ENCODE data around the gene MYO18B.

The MYO18B gene

DNA sequence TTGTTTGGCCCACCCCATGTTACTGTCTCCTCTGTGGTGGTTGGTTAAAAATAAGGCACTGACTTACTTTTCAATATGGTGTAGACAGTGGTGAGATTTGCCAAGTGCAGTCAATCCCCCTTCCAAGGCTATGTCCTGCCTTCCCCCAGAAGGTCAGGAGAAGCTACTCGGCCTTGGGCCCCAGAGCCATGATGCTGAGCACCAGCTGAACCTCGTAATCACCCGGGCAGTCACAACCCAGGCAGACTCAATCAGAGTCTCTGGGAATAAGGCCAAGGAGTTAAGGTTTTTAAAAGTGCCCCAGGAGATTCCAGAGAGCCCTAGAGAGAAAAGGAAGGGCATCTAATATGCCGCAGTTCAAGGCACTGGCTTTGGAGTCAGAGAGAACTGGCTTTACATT, 23.8 kb downstream of the MYO18B start:
- in situ Hi-C loops (cut with MboI; ENCODE audit: low sequenced_read_pairs, unreplicated experiment) = no loop called here

DNA sequence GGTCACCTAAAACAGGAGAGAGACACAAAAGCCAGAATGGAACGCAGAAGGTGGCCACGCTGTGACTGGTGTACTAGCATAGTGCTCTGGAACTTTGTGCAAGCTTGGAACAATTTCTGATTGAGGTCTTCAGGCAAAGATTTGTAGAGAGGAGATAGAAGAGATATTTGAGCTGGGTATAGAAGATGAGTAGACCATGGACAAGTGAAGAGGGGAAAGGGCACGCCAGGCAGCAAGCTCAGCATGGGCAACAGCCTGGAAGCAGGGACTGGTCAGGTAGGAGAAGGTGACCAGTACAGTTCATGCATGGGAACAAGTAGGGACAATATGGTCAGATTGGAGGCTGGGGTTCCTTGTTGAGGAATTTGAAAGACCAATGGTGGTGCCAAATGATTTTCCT, 24.4 kb downstream of the MYO18B start:
- in situ Hi-C loops (cut with MboI; ENCODE audit: low sequenced_read_pairs, unreplicated experiment) = no loop called here
- TF ChIP-seq, protein P1, sequence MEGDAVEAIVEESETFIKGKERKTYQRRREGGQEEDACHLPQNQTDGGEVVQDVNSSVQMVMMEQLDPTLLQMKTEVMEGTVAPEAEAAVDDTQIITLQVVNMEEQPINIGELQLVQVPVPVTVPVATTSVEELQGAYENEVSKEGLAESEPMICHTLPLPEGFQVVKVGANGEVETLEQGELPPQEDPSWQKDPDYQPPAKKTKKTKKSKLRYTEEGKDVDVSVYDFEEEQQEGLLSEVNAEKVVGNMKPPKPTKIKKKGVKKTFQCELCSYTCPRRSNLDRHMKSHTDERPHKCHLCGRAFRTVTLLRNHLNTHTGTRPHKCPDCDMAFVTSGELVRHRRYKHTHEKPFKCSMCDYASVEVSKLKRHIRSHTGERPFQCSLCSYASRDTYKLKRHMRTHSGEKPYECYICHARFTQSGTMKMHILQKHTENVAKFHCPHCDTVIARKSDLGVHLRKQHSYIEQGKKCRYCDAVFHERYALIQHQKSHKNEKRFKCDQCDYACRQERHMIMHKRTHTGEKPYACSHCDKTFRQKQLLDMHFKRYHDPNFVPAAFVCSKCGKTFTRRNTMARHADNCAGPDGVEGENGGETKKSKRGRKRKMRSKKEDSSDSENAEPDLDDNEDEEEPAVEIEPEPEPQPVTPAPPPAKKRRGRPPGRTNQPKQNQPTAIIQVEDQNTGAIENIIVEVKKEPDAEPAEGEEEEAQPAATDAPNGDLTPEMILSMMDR (IDR thresholded peaks at IDR 0.05; ENCODE audit: borderline replicate concordance, control extremely low read depth, extremely low read depth, insufficient read depth, missing control alignments) = no peak
- DNase-seq (ENCODE audit: low spot score) = no peak

More for the DNA sequence above, 23.8 kb downstream of the MYO18B start:
- TF ChIP-seq, protein P1 (IDR thresholded peaks at IDR 0.05; ENCODE audit: borderline replicate concordance, control extremely low read depth, extremely low read depth, insufficient read depth, missing control alignments) = no peak
- DNase-seq (ENCODE audit: low spot score) = no peak

DNA sequence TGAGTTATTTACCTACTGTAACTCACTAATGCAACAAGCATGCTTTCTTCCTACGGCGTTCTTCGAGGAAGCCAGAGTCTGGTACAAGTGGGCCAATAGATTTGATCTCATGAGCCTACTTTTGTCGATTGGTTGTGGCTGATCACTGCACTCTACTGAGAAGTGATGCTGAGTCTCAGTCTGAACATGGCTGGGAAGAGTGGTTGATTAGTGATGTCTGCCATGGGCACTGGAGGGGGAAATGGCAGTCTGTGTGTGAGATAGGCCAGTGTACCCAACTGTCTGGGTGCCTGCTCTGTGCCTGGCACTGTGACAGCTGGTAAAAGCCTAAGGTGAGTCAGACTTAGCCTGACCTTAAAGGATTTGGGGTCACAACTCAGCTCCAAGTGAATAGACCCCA, 28.3 kb downstream of the MYO18B start:
- no peak for DNase-seq (ENCODE audit: low spot score)
- in situ Hi-C loops (cut with MboI; ENCODE audit: low sequenced_read_pairs, unreplicated experiment) = loop anchor here (10.0 kb wide), 2 partner anchors 296 to 564 kb away; no protein-coding TSS in a partner anchor
- TF ChIP-seq, protein P1 (IDR thresholded peaks at IDR 0.05; ENCODE audit: borderline replicate concordance, control extremely low read depth, extremely low read depth, insufficient read depth, missing control alignments) = no peak

DNA sequence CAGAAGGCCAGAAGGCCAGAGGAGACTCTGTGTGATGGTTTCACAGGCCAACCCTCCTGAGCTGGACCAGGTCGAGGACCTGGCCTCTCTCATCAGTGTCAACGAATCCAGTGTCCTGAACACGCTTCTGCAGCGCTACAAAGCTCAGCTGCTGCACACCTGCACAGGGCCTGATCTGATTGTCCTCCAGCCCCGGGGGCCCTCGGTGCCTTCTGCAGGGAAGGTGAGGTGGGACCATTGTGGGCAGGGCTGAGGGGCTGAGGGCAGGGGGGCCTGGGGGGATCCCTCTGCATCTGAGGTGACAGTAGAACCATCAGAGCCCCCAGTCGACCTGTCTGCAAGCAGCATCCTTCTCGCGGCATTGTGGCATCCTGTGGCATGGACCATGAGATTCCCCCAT, 30.3 kb downstream of the MYO18B start:
- TF ChIP-seq, protein P1 (IDR thresholded peaks at IDR 0.05; ENCODE audit: borderline replicate concordance, control extremely low read depth, extremely low read depth, insufficient read depth, missing control alignments) = no peak
- DNase-seq (ENCODE audit: low spot score) = no peak
- in situ Hi-C loops (cut with MboI; ENCODE audit: low sequenced_read_pairs, unreplicated experiment) = loop anchor here (10.0 kb wide), 2 partner anchors 297 to 563 kb away; no protein-coding TSS in a partner anchor

DNA sequence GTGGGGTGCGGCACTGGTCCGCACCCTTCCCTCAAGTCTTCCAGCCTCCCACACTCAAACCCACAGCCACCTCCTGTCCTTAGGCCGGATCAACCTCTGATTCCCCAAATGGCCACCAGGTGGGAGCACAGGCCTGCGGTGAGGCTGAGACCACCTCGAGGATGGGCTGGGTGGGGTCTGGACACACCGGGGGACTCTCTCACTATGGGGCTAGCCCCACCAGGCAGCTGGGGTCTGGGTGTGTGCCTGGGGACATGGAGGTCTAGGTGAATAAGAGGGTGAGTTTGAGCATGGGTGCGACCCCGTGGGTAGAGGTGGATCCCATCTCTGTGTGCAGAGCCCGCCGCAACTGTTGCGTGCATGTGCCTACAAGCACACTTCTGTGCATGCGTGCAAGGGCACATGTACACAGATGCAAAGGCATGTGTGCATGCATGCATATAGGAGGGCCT, 32.6 kb downstream of the MYO18B start:
- in situ Hi-C loops (cut with MboI; ENCODE audit: low sequenced_read_pairs, unreplicated experiment) = loop anchor here (10.0 kb wide), 2 partner anchors 300 to 560 kb away; no protein-coding TSS in a partner anchor
- peak; percentile 59 for DNase-seq (ENCODE audit: low spot score)
- TF ChIP-seq, protein P1 (IDR thresholded peaks at IDR 0.05; ENCODE audit: borderline replicate concordance, control extremely low read depth, extremely low read depth, insufficient read depth, missing control alignments) = peak; percentile 28

DNA sequence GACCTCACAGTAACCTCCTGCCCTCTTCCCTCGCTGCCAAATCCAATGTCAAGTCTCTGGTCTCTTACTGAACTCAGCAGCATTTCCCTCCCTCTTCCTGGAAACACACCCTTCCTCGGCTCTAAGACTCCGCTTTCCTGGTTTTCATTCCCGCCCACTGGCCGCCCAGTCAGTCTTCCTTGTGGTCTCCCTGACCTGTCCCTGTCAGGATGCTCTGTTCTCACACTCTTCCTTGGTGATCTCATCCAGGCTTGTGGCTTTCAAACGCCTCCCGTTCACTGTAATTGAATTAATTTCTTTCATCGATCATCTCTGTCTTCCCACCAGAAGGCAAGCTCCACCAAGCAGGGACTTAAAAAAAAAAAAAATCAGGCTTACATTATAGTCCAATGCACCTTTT, 33.5 kb downstream of the MYO18B start:
- TF ChIP-seq, protein P1 (IDR thresholded peaks at IDR 0.05; ENCODE audit: borderline replicate concordance, control extremely low read depth, extremely low read depth, insufficient read depth, missing control alignments) = no peak
- DNase-seq (ENCODE audit: low spot score) = no peak
- in situ Hi-C loops (cut with MboI; ENCODE audit: low sequenced_read_pairs, unreplicated experiment) = loop anchor here (10.0 kb wide), 2 partner anchors 301 to 559 kb away; no protein-coding TSS in a partner anchor

Measured in GM13976 (cell line).